Prostate gland (tissue), 2 donors: ENCODE results near the gene BRD7. TPM values are rescaled to one million over a fixed set of nuclear protein-coding genes. Genes with fewer than 3 reads are reported as not detected.

Source experiments
- DNase-seq: peaks from one replicate; pipeline ENCODE4 v3.0.0-alpha.2; 2019; ENCODE audit warnings: low spot score
- H3K27ac ChIP-seq, 2 donors: fragments of 200-600 bp; sonication (generic); 2 replicates each; pipeline ENCODE4 v1.5.1; 2017 to 2019
- H3K27me3 ChIP-seq: fragments of 200-600 bp; sonication (generic); replicated peaks from 2 replicates; pipeline ENCODE4 v1.5.1; 2019; ENCODE audit not compliant: insufficient read depth
- H3K36me3 ChIP-seq, 2 donors: fragments of 200-600 bp; sonication (generic); 1 replicate in 1 of 2; 2 replicates in 1 of 2; pipeline versions ENCODE4 v1.5.1 to v1.8.1; 2017 to 2019
- H3K4me1 ChIP-seq: fragments of 200-600 bp; sonication (generic); replicated peaks from 2 replicates; pipeline ENCODE4 v1.5.1; 2019
- H3K4me3 ChIP-seq, 2 donors: fragments of 200-600 bp; sonication (generic); 2 replicates each; pipeline ENCODE4 v1.5.1; 2017 to 2019
- H3K9me3 ChIP-seq: fragments of 200-600 bp; sonication (generic); 2 replicates; pipeline ENCODE4 v1.5.1; 2017
- CTCF ChIP-seq, 4 experiments: fragments of 200-600 bp in 2 of 4; fragments of 450-650 bp in 2 of 4; sonication (generic) in 2 of 4; IDR thresholded peaks; 1 replicate in 3 of 4; 2 replicates in 1 of 4; pipeline ENCODE4 v1.5.1; 2016 to 2019; ENCODE audit warnings: antibody characterized with exemption in 4 of 4, mild to moderate bottlenecking in 2 of 4, moderate library complexity in 2 of 4
- POLR2A ChIP-seq: fragments of 450-650 bp; IDR thresholded peaks from one replicate; pipeline ENCODE4 v1.6.1; 2016; ENCODE audit warnings: antibody characterized with exemption, mild to moderate bottlenecking
- POLR2AphosphoS5 ChIP-seq: sonication (generic); formaldehyde crosslinking; IDR thresholded peaks from one replicate; pipeline ENCODE4 v1.6.1; 2017; ENCODE audit warnings: antibody characterized with exemption
- WGBS: methylation state at CpG from one replicate; pipeline ENCODE4 v1.1.5; 2018; 5-methylcytosine and 5-hydroxymethylcytosine counted together
- intact Hi-C: fragments of 100-400 bp; cut with DNase I; formaldehyde crosslinking; loops from one replicate; pipeline ENCODE4 v1.14.2; 2022
- total RNA-seq, 2 donors: library from RNA; depleted of rRNA; stranded (reverse); fragments of >200 nt; gene quantifications; one replicate each; pipeline ENCODE4 v1.1.0, GENCODE V29; 2016

The BRD7 gene
- total RNA-seq, 2 donors from 2014 or later: 38.7 to 66.0 TPM

- no peaks in the 10 kb centered on the region for H3K36me3 ChIP-seq
- no peaks in the 10 kb centered on the region for H3K9me3 ChIP-seq
- whole genome bisulfite sequencing: 96% methylated on average over 7 of the region's 7 CpGs
- no peaks in the 10 kb centered on the region for H3K27me3 ChIP-seq
- no peak overlapping the region for H3K27ac ChIP-seq
- no peak overlapping the region for H3K4me3 ChIP-seq
- no peaks in the 10 kb centered on the region for H3K4me1 ChIP-seq
- no peak for DNase-seq
- intact Hi-C loops: no loop called here
- TF ChIP-seq CTCF (IDR thresholded peaks at IDR 0.05) (no peak), POLR2A (no peak), POLR2AphosphoS5 (no peak)
Observed at GRCh38 chr16:50295541-50296132, 73.2 kb downstream of the BRD7 start.

DNA sequence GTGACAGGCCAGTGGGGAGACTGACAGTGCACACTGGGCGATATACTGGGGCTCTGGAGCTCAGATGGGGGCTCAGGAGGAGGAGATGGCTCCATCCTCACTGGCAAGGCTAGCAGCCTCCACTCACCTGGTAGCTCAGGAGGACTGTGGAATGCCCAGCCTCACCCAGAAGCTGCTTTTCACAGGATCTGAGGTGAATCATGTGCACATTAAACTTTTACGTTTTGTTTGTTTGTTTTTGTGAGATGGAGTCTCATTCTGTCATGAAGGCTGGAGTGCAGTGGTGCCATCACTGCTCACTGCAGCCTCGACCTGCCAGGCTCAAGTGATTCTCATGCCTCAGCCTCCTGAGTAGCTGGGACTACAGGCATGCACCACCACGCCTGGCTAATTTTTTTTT, 73.8 kb downstream of the BRD7 start:
- H3K27ac ChIP-seq: no peak overlapping the region
- WGBS: 85% methylated on average over 4 of the region's 4 CpGs
- H3K9me3 ChIP-seq: no peaks in the 10 kb centered on the region
- no peak for DNase-seq
- H3K27me3 ChIP-seq: no peaks in the 10 kb centered on the region
- no peaks in the 10 kb centered on the region for H3K4me1 ChIP-seq
- no peak overlapping the region for H3K4me3 ChIP-seq
- no peaks in the 10 kb centered on the region for H3K36me3 ChIP-seq
- intact Hi-C loops: no loop called here
- TF ChIP-seq POLR2A (no peak), CTCF (IDR thresholded peaks at IDR 0.05) (no peak), POLR2AphosphoS5 (no peak)

DNA sequence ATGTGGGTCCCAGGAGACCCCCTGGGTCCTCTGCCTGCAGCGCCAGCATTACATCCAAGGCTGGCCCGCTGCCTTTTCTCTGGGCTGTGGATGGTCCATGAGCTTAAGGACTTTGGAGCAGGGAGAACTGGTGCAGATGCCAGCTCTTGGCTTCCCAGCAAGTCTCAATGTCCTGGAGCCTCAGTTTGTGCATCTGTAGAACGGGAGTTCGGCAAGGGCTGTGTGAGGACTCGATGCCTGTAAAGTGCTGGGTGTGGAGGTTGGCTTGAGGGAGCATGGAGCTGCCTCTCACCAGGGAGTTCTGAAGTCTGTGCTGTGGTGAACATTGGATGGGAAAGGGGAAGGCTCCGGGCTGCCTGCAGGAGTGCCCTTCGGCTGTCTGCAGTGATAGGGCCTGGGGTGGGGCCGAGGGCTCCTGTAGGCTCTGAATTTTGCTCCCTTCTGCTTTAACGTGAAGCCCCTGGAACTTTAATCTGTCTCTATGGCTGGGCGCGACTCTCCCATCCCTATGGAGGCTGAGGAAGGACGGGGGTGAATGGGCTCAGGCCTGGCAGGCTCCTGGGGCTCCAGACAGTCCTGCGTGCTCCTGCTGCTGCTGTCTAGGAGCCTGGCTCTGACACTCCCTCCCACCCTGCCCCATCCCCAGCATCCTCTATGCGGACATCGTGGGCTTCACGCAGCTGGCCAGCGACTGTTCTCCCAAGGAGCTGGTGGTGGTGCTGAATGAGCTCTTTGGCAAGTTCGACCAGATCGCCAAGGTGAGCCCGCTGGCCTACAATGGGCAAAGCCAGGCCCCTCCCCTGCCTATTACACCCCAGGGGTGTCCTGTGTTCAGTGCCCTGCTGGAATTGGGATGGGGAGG, 74.6 kb downstream of the BRD7 start:
- WGBS: 87% methylated on average over 20 of the region's 20 CpGs
- Histone ChIP-seq H3K27ac (no peak overlapping the region), H3K4me1 (no peaks in the 10 kb centered on the region), H3K36me3 (no peaks in the 10 kb centered on the region), H3K9me3 (no peaks in the 10 kb centered on the region), H3K4me3 (no peak overlapping the region), H3K27me3 (no peaks in the 10 kb centered on the region)
- intact Hi-C loops: no loop called here
- TF ChIP-seq POLR2AphosphoS5 (no peak), CTCF (IDR thresholded peaks at IDR 0.05) (no peak), POLR2A (no peak)
- no peak for DNase-seq

- intact Hi-C loops: no loop called here
- Histone ChIP-seq H3K9me3 (no peaks in the 10 kb centered on the region), H3K27me3 (no peaks in the 10 kb centered on the region), H3K4me3 (no peak overlapping the region), H3K4me1 (no peaks in the 10 kb centered on the region), H3K36me3 (no peaks in the 10 kb centered on the region), H3K27ac (no peak overlapping the region)
- TF ChIP-seq POLR2AphosphoS5 (no peak), POLR2A (no peak), CTCF (IDR thresholded peaks at IDR 0.05) (no peak)
- WGBS: 89% methylated on average over 20 of the region's 20 CpGs
- no peak for DNase-seq
Observed at GRCh38 chr16:50293041-50293783, 75.6 kb downstream of the BRD7 start.
